Measurements from ENCODE around the gene SPNS2.

The SPNS2 gene

GRCh38 chr17:4520060-4520893 is 21.6 kb downstream of the SPNS2 start:
- H3K36me3 ChIP-seq (ENCODE audit: insufficient read depth, low read length): no peaks in the 10 kb centered on the region
- no peak overlapping the region for H3K4me3 ChIP-seq
- no peak for TF ChIP-seq EZH2 (IDR thresholded peaks at IDR 0.05)
- no peak for TF ChIP-seq FOXP2 (optimal IDR thresholded peaks at IDR 0.05; ENCODE audit: control extremely low read depth, extremely low read length, insufficient read depth)
- no peak for TF ChIP-seq POLR2AphosphoS5 (IDR thresholded peaks at IDR 0.05; ENCODE audit: borderline replicate concordance, low read depth, low read length)
- H3K27ac ChIP-seq: no peak overlapping the region
- DNase-seq (ENCODE audit: low read depth, low spot score): no peak
- H3K9ac ChIP-seq (ENCODE audit: insufficient read length): no peak overlapping the region
- H3K9me3 ChIP-seq (ENCODE audit: low read depth, low read length): no peaks in the 10 kb centered on the region

GRCh38 chr17:4520894-4521600 is 22.4 kb downstream of the SPNS2 start:
- Histone ChIP-seq H3K36me3 (ENCODE audit: insufficient read depth, low read length) (no peaks in the 10 kb centered on the region), H3K9me3 (ENCODE audit: low read depth, low read length) (no peaks in the 10 kb centered on the region), H3K4me3 (no peak overlapping the region), H3K27ac (no peak overlapping the region), H3K9ac (ENCODE audit: insufficient read length) (no peak overlapping the region)
- no peak for DNase-seq (ENCODE audit: low read depth, low spot score)
- TF ChIP-seq POLR2AphosphoS5 (IDR thresholded peaks at IDR 0.05; ENCODE audit: borderline replicate concordance, low read depth, low read length) (no peak), EZH2 (IDR thresholded peaks at IDR 0.05) (no peak), FOXP2 (optimal IDR thresholded peaks at IDR 0.05; ENCODE audit: control extremely low read depth, extremely low read length, insufficient read depth) (no peak)

- H3K9ac ChIP-seq (ENCODE audit: insufficient read length): no peak overlapping the region
- no peaks in the 10 kb centered on the region for H3K9me3 ChIP-seq (ENCODE audit: low read depth, low read length)
- no peaks in the 10 kb centered on the region for H3K36me3 ChIP-seq (ENCODE audit: insufficient read depth, low read length)
- DNase-seq (ENCODE audit: low read depth, low spot score): no peak
- H3K27ac ChIP-seq: no peak overlapping the region
- H3K4me3 ChIP-seq: no peak overlapping the region
- no peak for TF ChIP-seq EZH2 (IDR thresholded peaks at IDR 0.05)
- TF ChIP-seq POLR2AphosphoS5 (IDR thresholded peaks at IDR 0.05; ENCODE audit: borderline replicate concordance, low read depth, low read length): no peak
- no peak for TF ChIP-seq FOXP2 (optimal IDR thresholded peaks at IDR 0.05; ENCODE audit: control extremely low read depth, extremely low read length, insufficient read depth)
These were observed 24.0 kb downstream of the SPNS2 start for GRCh38 chr17:4522661-4523060.

GRCh38 chr17:4523946-4524345 is 25.3 kb downstream of the SPNS2 start:
- TF ChIP-seq EZH2 (IDR thresholded peaks at IDR 0.05) (no peak), POLR2AphosphoS5 (IDR thresholded peaks at IDR 0.05; ENCODE audit: borderline replicate concordance, low read depth, low read length) (no peak), FOXP2 (optimal IDR thresholded peaks at IDR 0.05; ENCODE audit: control extremely low read depth, extremely low read length, insufficient read depth) (no peak)
- no peak for DNase-seq (ENCODE audit: low read depth, low spot score)
- H3K9me3 ChIP-seq (ENCODE audit: low read depth, low read length): no peaks in the 10 kb centered on the region
- H3K27ac ChIP-seq: no peak overlapping the region
- no peak overlapping the region for H3K9ac ChIP-seq (ENCODE audit: insufficient read length)
- H3K4me3 ChIP-seq: no peak overlapping the region
- H3K36me3 ChIP-seq (ENCODE audit: insufficient read depth, low read length): no peaks in the 10 kb centered on the region

GRCh38 chr17:4525691-4526397 is 27.2 kb downstream of the SPNS2 start:
- H3K36me3 ChIP-seq (ENCODE audit: insufficient read depth, low read length): no peaks in the 10 kb centered on the region
- no peak overlapping the region for H3K4me3 ChIP-seq
- TF ChIP-seq EZH2 (IDR thresholded peaks at IDR 0.05): no peak
- no peak for TF ChIP-seq POLR2AphosphoS5 (IDR thresholded peaks at IDR 0.05; ENCODE audit: borderline replicate concordance, low read depth, low read length)
- no peak for TF ChIP-seq FOXP2 (optimal IDR thresholded peaks at IDR 0.05; ENCODE audit: control extremely low read depth, extremely low read length, insufficient read depth)
- H3K9ac ChIP-seq (ENCODE audit: insufficient read length): no peak overlapping the region
- DNase-seq (ENCODE audit: low read depth, low spot score): no peak
- no peaks in the 10 kb centered on the region for H3K9me3 ChIP-seq (ENCODE audit: low read depth, low read length)
- H3K27ac ChIP-seq: no peak overlapping the region

- Histone ChIP-seq H3K9ac (ENCODE audit: insufficient read length) (no peak overlapping the region), H3K4me3 (no peak overlapping the region), H3K27ac (no peak overlapping the region), H3K9me3 (ENCODE audit: low read depth, low read length) (no peaks in the 10 kb centered on the region), H3K36me3 (ENCODE audit: insufficient read depth, low read length) (no peaks in the 10 kb centered on the region)
- no peak for TF ChIP-seq POLR2AphosphoS5 (IDR thresholded peaks at IDR 0.05; ENCODE audit: borderline replicate concordance, low read depth, low read length)
- TF ChIP-seq FOXP2 (optimal IDR thresholded peaks at IDR 0.05; ENCODE audit: control extremely low read depth, extremely low read length, insufficient read depth): no peak
- no peak for TF ChIP-seq EZH2 (IDR thresholded peaks at IDR 0.05)
- no peak for DNase-seq (ENCODE audit: low read depth, low spot score)
These were observed 28.5 kb downstream of the SPNS2 start for GRCh38 chr17:4527134-4527533.

- no peak for TF ChIP-seq POLR2AphosphoS5 (IDR thresholded peaks at IDR 0.05; ENCODE audit: borderline replicate concordance, low read depth, low read length)
- TF ChIP-seq FOXP2 (optimal IDR thresholded peaks at IDR 0.05; ENCODE audit: control extremely low read depth, extremely low read length, insufficient read depth): no peak
- no peak for TF ChIP-seq EZH2 (IDR thresholded peaks at IDR 0.05)
- no peak overlapping the region for H3K9ac ChIP-seq (ENCODE audit: insufficient read length)
- no peak overlapping the region for H3K27ac ChIP-seq
- no peak overlapping the region for H3K4me3 ChIP-seq
- no peaks in the 10 kb centered on the region for H3K36me3 ChIP-seq (ENCODE audit: insufficient read depth, low read length)
- H3K9me3 ChIP-seq (ENCODE audit: low read depth, low read length): no peaks in the 10 kb centered on the region
- no peak for DNase-seq (ENCODE audit: low read depth, low spot score)
These were observed 29.0 kb downstream of the SPNS2 start for GRCh38 chr17:4527566-4528125.

Measured in SK-N-MC (cell line).